Measurements from ENCODE around the gene B3GALT6. TPM values are rescaled to one million over a fixed set of nuclear protein-coding genes. Genes with fewer than 3 reads are reported as not detected.

B3GALT6 gene
- total and polyA plus RNA-seq, 2 experiments from 2014 or later = 5.5 to 26.5 TPM

GRCh38 chr1:1218524-1219200 is 13.4 kb upstream of the B3GALT6 start:
- Histone ChIP-seq H3K4me3 (no peak overlapping the region), H3K36me3 (ENCODE audit: insufficient read depth) (peaks cover 7% of the 10 kb centered on the region; the same call in 1 of the 2 replicates), H3K9me2 (ENCODE audit: insufficient read depth) (no peaks in the 10 kb centered on the region), H2AFZ (no peak overlapping the region), H3K27me3 (ENCODE audit: insufficient read depth) (no peaks in the 10 kb centered on the region), H3K4me2 (no peak overlapping the region), H3K4me1 (ENCODE audit: insufficient read depth) (no peaks in the 10 kb centered on the region), H3K27ac (ENCODE audit: low read depth) (no peak overlapping the region), H4K20me1 (replicated peaks; ENCODE audit: insufficient read depth) (no peaks in the 10 kb centered on the region; the same call in 1 of the 2 replicates), H3K79me2 (replicated peaks; ENCODE audit: insufficient read depth) (no peaks in the 10 kb centered on the region), H3F3A (replicated peaks; ENCODE audit: low read depth) (no peaks in the 10 kb centered on the region)
- TF ChIP-seq, protein P1, sequence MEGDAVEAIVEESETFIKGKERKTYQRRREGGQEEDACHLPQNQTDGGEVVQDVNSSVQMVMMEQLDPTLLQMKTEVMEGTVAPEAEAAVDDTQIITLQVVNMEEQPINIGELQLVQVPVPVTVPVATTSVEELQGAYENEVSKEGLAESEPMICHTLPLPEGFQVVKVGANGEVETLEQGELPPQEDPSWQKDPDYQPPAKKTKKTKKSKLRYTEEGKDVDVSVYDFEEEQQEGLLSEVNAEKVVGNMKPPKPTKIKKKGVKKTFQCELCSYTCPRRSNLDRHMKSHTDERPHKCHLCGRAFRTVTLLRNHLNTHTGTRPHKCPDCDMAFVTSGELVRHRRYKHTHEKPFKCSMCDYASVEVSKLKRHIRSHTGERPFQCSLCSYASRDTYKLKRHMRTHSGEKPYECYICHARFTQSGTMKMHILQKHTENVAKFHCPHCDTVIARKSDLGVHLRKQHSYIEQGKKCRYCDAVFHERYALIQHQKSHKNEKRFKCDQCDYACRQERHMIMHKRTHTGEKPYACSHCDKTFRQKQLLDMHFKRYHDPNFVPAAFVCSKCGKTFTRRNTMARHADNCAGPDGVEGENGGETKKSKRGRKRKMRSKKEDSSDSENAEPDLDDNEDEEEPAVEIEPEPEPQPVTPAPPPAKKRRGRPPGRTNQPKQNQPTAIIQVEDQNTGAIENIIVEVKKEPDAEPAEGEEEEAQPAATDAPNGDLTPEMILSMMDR (conservative IDR thresholded peaks at IDR 0.05; ENCODE audit: low read depth in 2 of 2) = no peak
- TF ChIP-seq, protein P2, sequence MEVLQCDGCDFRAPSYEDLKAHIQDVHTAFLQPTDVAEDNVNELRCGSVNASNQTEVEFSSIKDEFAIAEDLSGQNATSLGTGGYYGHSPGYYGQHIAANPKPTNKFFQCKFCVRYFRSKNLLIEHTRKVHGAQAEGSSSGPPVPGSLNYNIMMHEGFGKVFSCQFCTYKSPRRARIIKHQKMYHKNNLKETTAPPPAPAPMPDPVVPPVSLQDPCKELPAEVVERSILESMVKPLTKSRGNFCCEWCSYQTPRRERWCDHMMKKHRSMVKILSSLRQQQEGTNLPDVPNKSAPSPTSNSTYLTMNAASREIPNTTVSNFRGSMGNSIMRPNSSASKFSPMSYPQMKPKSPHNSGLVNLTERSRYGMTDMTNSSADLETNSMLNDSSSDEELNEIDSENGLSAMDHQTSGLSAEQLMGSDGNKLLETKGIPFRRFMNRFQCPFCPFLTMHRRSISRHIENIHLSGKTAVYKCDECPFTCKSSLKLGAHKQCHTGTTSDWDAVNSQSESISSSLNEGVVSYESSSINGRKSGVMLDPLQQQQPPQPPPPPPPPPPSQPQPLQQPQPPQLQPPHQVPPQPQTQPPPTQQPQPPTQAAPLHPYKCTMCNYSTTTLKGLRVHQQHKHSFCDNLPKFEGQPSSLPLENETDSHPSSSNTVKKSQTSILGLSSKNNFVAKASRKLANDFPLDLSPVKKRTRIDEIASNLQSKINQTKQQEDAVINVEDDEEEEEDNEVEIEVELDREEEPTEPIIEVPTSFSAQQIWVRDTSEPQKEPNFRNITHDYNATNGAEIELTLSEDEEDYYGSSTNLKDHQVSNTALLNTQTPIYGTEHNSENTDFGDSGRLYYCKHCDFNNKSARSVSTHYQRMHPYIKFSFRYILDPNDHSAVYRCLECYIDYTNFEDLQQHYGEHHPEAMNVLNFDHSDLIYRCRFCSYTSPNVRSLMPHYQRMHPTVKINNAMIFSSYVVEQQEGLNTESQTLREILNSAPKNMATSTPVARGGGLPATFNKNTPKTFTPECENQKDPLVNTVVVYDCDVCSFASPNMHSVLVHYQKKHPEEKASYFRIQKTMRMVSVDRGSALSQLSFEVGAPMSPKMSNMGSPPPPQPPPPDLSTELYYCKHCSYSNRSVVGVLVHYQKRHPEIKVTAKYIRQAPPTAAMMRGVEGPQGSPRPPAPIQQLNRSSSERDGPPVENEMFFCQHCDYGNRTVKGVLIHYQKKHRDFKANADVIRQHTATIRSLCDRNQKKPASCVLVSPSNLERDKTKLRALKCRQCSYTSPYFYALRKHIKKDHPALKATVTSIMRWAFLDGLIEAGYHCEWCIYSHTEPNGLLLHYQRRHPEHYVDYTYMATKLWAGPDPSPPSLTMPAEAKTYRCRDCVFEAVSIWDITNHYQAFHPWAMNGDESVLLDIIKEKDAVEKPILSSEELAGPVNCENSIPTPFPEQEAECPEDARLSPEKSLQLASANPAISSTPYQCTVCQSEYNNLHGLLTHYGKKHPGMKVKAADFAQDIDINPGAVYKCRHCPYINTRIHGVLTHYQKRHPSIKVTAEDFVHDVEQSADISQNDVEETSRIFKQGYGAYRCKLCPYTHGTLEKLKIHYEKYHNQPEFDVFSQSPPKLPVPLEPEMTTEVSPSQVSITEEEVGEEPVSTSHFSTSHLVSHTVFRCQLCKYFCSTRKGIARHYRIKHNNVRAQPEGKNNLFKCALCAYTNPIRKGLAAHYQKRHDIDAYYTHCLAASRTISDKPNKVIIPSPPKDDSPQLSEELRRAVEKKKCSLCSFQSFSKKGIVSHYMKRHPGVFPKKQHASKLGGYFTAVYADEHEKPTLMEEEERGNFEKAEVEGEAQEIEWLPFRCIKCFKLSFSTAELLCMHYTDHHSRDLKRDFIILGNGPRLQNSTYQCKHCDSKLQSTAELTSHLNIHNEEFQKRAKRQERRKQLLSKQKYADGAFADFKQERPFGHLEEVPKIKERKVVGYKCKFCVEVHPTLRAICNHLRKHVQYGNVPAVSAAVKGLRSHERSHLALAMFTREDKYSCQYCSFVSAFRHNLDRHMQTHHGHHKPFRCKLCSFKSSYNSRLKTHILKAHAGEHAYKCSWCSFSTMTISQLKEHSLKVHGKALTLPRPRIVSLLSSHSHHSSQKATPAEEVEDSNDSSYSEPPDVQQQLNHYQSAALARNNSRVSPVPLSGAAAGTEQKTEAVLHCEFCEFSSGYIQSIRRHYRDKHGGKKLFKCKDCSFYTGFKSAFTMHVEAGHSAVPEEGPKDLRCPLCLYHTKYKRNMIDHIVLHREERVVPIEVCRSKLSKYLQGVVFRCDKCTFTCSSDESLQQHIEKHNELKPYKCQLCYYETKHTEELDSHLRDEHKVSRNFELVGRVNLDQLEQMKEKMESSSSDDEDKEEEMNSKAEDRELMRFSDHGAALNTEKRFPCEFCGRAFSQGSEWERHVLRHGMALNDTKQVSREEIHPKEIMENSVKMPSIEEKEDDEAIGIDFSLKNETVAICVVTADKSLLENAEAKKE (CRISPR knock-in tag; IDR thresholded peaks at IDR 0.05) = no peak
- TF ChIP-seq CREB1 (CRISPR knock-in tag; IDR thresholded peaks at IDR 0.05; ENCODE audit: low read depth) (no peak), ZNF331 (CRISPR knock-in tag; IDR thresholded peaks at IDR 0.05; ENCODE audit: low read depth) (no peak), EZH2phosphoT487 (IDR thresholded peaks at IDR 0.05; ENCODE audit: unreplicated experiment) (no peak), ZNF114 (CRISPR knock-in tag; IDR thresholded peaks at IDR 0.05) (no peak), JUNB (IDR thresholded peaks at IDR 0.05; ENCODE audit: unreplicated experiment) (no peak), NANOG (IDR thresholded peaks at IDR 0.05; ENCODE audit: borderline replicate concordance) (no peak), POLR2AphosphoS5 (IDR thresholded peaks at IDR 0.05; ENCODE audit: low read depth) (no peak), STAT1 (IDR thresholded peaks at IDR 0.05; ENCODE audit: unreplicated experiment) (no peak), EZH2 (IDR thresholded peaks at IDR 0.05; ENCODE audit: low read depth, unreplicated experiment) (no peak)
- TF ChIP-seq, protein P3, sequence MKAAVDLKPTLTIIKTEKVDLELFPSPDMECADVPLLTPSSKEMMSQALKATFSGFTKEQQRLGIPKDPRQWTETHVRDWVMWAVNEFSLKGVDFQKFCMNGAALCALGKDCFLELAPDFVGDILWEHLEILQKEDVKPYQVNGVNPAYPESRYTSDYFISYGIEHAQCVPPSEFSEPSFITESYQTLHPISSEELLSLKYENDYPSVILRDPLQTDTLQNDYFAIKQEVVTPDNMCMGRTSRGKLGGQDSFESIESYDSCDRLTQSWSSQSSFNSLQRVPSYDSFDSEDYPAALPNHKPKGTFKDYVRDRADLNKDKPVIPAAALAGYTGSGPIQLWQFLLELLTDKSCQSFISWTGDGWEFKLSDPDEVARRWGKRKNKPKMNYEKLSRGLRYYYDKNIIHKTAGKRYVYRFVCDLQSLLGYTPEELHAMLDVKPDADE (IDR thresholded peaks at IDR 0.05) = no peak
- TF ChIP-seq, protein P4, sequence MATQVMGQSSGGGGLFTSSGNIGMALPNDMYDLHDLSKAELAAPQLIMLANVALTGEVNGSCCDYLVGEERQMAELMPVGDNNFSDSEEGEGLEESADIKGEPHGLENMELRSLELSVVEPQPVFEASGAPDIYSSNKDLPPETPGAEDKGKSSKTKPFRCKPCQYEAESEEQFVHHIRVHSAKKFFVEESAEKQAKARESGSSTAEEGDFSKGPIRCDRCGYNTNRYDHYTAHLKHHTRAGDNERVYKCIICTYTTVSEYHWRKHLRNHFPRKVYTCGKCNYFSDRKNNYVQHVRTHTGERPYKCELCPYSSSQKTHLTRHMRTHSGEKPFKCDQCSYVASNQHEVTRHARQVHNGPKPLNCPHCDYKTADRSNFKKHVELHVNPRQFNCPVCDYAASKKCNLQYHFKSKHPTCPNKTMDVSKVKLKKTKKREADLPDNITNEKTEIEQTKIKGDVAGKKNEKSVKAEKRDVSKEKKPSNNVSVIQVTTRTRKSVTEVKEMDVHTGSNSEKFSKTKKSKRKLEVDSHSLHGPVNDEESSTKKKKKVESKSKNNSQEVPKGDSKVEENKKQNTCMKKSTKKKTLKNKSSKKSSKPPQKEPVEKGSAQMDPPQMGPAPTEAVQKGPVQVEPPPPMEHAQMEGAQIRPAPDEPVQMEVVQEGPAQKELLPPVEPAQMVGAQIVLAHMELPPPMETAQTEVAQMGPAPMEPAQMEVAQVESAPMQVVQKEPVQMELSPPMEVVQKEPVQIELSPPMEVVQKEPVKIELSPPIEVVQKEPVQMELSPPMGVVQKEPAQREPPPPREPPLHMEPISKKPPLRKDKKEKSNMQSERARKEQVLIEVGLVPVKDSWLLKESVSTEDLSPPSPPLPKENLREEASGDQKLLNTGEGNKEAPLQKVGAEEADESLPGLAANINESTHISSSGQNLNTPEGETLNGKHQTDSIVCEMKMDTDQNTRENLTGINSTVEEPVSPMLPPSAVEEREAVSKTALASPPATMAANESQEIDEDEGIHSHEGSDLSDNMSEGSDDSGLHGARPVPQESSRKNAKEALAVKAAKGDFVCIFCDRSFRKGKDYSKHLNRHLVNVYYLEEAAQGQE (IDR thresholded peaks at IDR 0.05; ENCODE audit: unreplicated experiment) = no peak
- DNase-seq (ENCODE audit: low spot score) (no peak), ATAC-seq (no peak)
- H3K4me3 Mint-ChIP-seq = no peak overlapping the region
- H3K4me1 Mint-ChIP-seq = no peaks in the 10 kb centered on the region
- peaks cover 30% of the 10 kb centered on the region for H3K36me3 Mint-ChIP-seq (ENCODE audit: low read depth)
- H3K27ac Mint-ChIP-seq = no peak overlapping the region
- H3K9me3 Mint-ChIP-seq = no peaks in the 10 kb centered on the region
- peaks cover 12% of the 10 kb centered on the region for H3K27me3 Mint-ChIP-seq (ENCODE audit: insufficient read depth, low read depth, poor library complexity)

All from GM23338 (cell line).